ENCODE measurements around the gene ARHGAP8. TPM values are rescaled to one million over a fixed set of nuclear protein-coding genes. Genes with fewer than 3 reads are reported as not detected.

The ARHGAP8 gene
- total and polyA plus RNA-seq, 4 donors, result 1.4 to 3.0 TPM; not detected in 2

GRCh38 chr22:44881624-44882023 lies 129.2 kb downstream of the ARHGAP8 start:
- DNase-seq (peak in 1 of 2 donors; percentile 55), ATAC-seq (ENCODE audit: low FRiP score) (no peak)
- Histone ChIP-seq H3K27ac (ENCODE audit: low read depth in 1 of 2, low read length in 2 of 2) (no peak overlapping the region), H3K9me3 (ENCODE audit: control insufficient read depth, low read length) (peaks cover 4% of the 10 kb centered on the region), H3K4me3 (ENCODE audit: low read length in 2 of 2) (no peak overlapping the region), H3K27me3 (ENCODE audit: control insufficient read depth in 1 of 2, insufficient read depth in 2 of 2, low read length in 1 of 2) (no peaks in the 10 kb centered on the region), H3K4me1 (ENCODE audit: control insufficient read depth in 1 of 2, insufficient read depth in 2 of 2, low read length in 2 of 2) (no peaks in the 10 kb centered on the region), H3K36me3 (ENCODE audit: control insufficient read depth in 1 of 2, insufficient read depth in 2 of 2, low read length in 1 of 2) (no peaks in the 10 kb centered on the region)
- intact Hi-C loops (cut with DNase I), result no loop called here
- 81 to 85% methylated on average over 24 of the region's 24 CpGs for WGBS, 2 donors

- Histone ChIP-seq H3K9me3 (ENCODE audit: control insufficient read depth, low read length) (no peaks in the 10 kb centered on the region), H3K27me3 (ENCODE audit: control insufficient read depth in 1 of 2, insufficient read depth in 2 of 2, low read length in 1 of 2) (no peaks in the 10 kb centered on the region), H3K4me3 (ENCODE audit: low read length in 2 of 2) (no peak overlapping the region), H3K36me3 (ENCODE audit: control insufficient read depth in 1 of 2, insufficient read depth in 2 of 2, low read length in 1 of 2) (no peaks in the 10 kb centered on the region), H3K4me1 (ENCODE audit: control insufficient read depth in 1 of 2, insufficient read depth in 2 of 2, low read length in 2 of 2) (no peaks in the 10 kb centered on the region), H3K27ac (ENCODE audit: low read depth in 1 of 2, low read length in 2 of 2) (no peak overlapping the region)
- DNase-seq (peak in 1 of 2 donors; percentile 49), ATAC-seq (ENCODE audit: low FRiP score) (no peak)
- intact Hi-C loops (cut with DNase I), result no loop called here
- WGBS, 2 donors, result 89 to 90% methylated on average over 26 of the region's 26 CpGs
Observed at GRCh38 chr22:44882226-44882905, 130.0 kb downstream of the ARHGAP8 start.

DNA sequence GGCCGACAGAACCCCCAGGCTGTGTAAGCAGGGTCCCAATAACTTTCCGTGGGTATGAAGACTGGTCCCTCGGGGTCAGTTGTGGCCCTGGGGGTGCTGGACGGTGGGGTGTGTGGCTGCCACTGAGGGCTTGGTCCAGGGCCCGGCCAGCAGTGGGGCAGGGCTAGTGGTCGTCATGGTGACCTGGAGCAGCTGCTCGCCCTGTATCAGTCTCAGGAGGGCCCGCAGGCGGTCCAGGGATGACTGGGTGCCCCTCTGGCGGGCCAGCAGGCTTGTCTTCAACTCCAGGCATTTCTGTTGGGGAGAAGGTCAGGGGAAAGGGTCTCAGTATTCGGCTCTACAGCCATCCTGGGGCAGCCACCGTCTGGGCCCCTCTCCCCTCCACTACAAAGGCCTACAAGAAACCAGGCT lies 130.6 kb downstream of the ARHGAP8 start:
- ATAC-seq (ENCODE audit: low FRiP score) (no peak), DNase-seq (peak in 1 of 2 donors; percentile 34)
- 83 to 85% methylated on average over 12 of the region's 12 CpGs for WGBS, 2 donors
- no peaks in the 10 kb centered on the region for H3K4me1 ChIP-seq (ENCODE audit: control insufficient read depth in 1 of 2, insufficient read depth in 2 of 2, low read length in 2 of 2)
- no peaks in the 10 kb centered on the region for H3K9me3 ChIP-seq (ENCODE audit: control insufficient read depth, low read length)
- H3K4me3 ChIP-seq (ENCODE audit: low read length in 2 of 2), result no peak overlapping the region
- intact Hi-C loops (cut with DNase I), result no loop called here
- no peaks in the 10 kb centered on the region for H3K36me3 ChIP-seq (ENCODE audit: control insufficient read depth in 1 of 2, insufficient read depth in 2 of 2, low read length in 1 of 2)
- no peak overlapping the region for H3K27ac ChIP-seq (ENCODE audit: low read depth in 1 of 2, low read length in 2 of 2)
- no peaks in the 10 kb centered on the region for H3K27me3 ChIP-seq (ENCODE audit: control insufficient read depth in 1 of 2, insufficient read depth in 2 of 2, low read length in 1 of 2)

DNA sequence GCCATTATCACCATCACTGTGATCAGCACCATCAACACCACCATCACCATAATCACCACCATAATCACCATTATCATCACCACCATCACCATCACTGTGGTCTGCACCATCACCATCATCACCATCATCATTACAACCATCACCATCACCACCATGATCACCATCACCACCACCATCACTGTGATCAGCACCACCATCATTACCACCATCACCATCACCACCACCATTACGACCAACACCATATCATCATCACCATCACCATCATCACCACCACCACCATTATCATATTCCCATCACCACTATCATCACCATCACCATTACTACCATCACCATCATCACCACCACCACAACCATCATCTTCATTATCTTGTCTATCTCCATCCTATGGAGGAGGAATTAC lies 132.2 kb downstream of the ARHGAP8 start:
- no peak overlapping the region for H3K27ac ChIP-seq (ENCODE audit: low read depth in 1 of 2, low read length in 2 of 2)
- H3K9me3 ChIP-seq (ENCODE audit: control insufficient read depth, low read length), result no peaks in the 10 kb centered on the region
- 95 to 100% methylated on average over 1 of the region's 1 CpG for WGBS, 2 donors
- no peak for DNase-seq
- no peak overlapping the region for H3K4me3 ChIP-seq (ENCODE audit: low read length in 2 of 2)
- H3K4me1 ChIP-seq (ENCODE audit: control insufficient read depth in 1 of 2, insufficient read depth in 2 of 2, low read length in 2 of 2), result no peaks in the 10 kb centered on the region
- no peaks in the 10 kb centered on the region for H3K27me3 ChIP-seq (ENCODE audit: control insufficient read depth in 1 of 2, insufficient read depth in 2 of 2, low read length in 1 of 2)
- intact Hi-C loops (cut with DNase I), result no loop called here
- ATAC-seq (ENCODE audit: low FRiP score), result no peak
- H3K36me3 ChIP-seq (ENCODE audit: control insufficient read depth in 1 of 2, insufficient read depth in 2 of 2, low read length in 1 of 2), result no peaks in the 10 kb centered on the region

DNA sequence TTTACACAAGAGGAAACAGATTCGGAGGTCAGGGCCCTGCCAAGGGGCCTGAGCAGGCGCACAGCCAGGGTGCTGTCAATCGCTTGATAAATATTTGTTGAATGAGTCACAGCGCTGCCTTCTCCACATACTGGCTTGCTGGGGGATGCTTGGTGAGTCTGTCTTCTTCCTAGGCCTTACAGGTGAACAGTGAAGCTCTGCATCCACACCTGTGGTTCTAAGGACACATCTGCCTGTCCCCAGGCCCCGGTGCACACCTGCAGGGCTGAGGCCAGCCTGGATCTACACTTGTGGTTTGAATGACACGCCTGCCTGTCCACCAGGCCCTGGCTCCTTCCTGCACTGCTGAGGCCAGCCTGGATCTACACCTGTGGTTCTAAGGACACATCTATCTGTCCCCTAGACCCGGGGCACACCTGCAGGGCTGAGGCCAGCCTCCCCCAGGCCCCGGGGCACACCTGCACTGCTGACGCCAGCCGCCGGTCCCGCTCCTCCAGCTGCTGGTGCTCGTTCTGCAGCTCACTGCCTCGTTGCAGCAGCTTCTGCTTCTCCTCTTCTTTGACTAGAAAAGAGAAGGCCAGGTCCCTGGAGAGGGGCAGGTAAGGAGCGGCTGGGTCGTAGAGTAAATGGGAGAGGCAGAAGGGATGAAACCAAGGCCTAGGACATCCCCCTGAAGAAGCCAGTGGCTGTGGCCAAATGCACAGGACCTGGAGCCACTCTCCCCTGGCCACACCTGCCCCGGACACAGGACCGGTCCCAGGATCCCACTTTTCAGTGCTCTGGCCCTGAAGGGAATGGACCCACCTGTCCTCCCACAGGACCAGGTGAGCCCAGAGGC lies 132.8 kb downstream of the ARHGAP8 start:
- intact Hi-C loops (cut with DNase I), result no loop called here

GRCh38 chr22:44885806-44886360 lies 133.5 kb downstream of the ARHGAP8 start:
- Histone ChIP-seq H3K4me3 (ENCODE audit: low read length in 2 of 2) (no peak overlapping the region), H3K4me1 (ENCODE audit: control insufficient read depth in 1 of 2, insufficient read depth in 2 of 2, low read length in 2 of 2) (no peaks in the 10 kb centered on the region), H3K27me3 (ENCODE audit: control insufficient read depth in 1 of 2, insufficient read depth in 2 of 2, low read length in 1 of 2) (no peaks in the 10 kb centered on the region), H3K9me3 (ENCODE audit: control insufficient read depth, low read length) (no peaks in the 10 kb centered on the region), H3K27ac (ENCODE audit: low read depth in 1 of 2, low read length in 2 of 2) (no peak overlapping the region), H3K36me3 (ENCODE audit: control insufficient read depth in 1 of 2, insufficient read depth in 2 of 2, low read length in 1 of 2) (no peaks in the 10 kb centered on the region)
- ATAC-seq (ENCODE audit: low FRiP score), result no peak
- DNase-seq, result peak in 1 of 2 donors; percentile 56
- intact Hi-C loops (cut with DNase I), result no loop called here
- 89 to 90% methylated on average over 14 of the region's 14 CpGs for WGBS, 2 donors

More for the DNA sequence above, 132.8 kb downstream of the ARHGAP8 start:
- Histone ChIP-seq H3K27ac (ENCODE audit: low read depth in 1 of 2, low read length in 2 of 2) (no peak overlapping the region), H3K4me3 (ENCODE audit: low read length in 2 of 2) (no peak overlapping the region), H3K27me3 (ENCODE audit: control insufficient read depth in 1 of 2, insufficient read depth in 2 of 2, low read length in 1 of 2) (no peaks in the 10 kb centered on the region), H3K4me1 (ENCODE audit: control insufficient read depth in 1 of 2, insufficient read depth in 2 of 2, low read length in 2 of 2) (no peaks in the 10 kb centered on the region), H3K9me3 (ENCODE audit: control insufficient read depth, low read length) (no peaks in the 10 kb centered on the region), H3K36me3 (ENCODE audit: control insufficient read depth in 1 of 2, insufficient read depth in 2 of 2, low read length in 1 of 2) (no peaks in the 10 kb centered on the region)
- ATAC-seq (ENCODE audit: low FRiP score) (no peak), DNase-seq (peak in 1 of 2 donors; percentile 71)
- 91 to 92% methylated on average over 18 of the region's 18 CpGs for WGBS, 2 donors

DNA sequence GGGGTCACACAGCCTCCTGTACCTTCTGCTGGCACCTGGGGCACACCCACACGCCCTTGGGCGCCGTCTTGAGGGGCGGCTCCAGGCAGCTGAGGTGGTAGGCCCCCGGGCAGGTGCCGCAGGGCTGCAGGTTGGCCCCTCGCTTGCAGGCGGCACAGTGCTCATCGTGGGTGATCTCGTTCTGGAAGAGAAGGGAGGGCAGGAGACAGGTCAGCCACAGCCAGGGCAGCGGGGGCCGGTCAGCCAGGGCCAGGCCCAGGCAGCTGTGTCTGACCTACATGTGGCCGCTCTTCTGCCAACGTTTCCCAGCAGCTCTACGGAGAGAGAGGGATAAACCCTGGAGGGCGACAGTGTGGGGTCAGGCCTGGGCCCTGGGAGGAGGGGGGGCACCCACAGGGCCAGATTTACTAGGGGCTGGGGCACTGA lies 135.6 kb downstream of the ARHGAP8 start:
- no peaks in the 10 kb centered on the region for H3K9me3 ChIP-seq (ENCODE audit: control insufficient read depth, low read length)

DNA sequence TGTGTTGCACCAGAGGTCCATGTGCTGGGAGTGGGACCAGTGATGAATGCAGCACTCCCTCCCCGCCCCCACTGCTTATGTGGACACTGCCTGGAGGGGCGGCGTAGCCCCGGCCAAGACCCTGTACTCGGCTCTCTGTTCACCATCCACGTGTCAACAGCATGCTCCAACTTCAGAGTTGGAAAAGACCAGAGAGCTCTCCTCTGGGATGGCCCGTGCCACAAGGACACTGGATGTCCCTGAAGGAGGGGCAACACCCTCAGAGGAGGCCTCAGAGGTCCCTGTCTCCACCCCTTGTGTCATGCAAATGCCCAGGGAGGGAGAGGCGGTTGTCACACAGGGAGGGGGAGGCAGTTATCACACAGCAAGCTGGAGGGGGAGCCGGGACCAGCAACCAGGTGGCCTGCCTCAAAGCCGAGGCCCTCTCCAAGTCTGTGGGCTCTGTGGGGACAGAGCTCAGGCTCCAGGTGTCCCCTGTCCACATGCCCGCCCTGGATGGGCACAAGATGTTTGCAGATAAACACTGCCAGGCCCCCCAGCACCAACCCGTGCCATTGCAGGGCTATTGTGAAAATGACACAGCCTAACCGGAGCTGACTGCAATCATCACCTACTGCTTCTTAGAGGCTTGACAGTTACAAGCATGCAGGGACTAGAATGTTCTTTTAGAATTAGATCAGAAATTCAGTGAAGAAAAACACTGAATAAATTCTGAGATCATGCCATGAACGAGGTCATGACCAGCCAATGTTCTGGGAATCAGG lies 136.3 kb downstream of the ARHGAP8 start:
- WGBS, 2 donors, result 66 to 72% methylated on average over 14 of the region's 14 CpGs
- Histone ChIP-seq H3K9me3 (ENCODE audit: control insufficient read depth, low read length) (no peaks in the 10 kb centered on the region), H3K27ac (ENCODE audit: low read depth in 1 of 2, low read length in 2 of 2) (no peak overlapping the region), H3K27me3 (ENCODE audit: control insufficient read depth in 1 of 2, insufficient read depth in 2 of 2, low read length in 1 of 2) (no peaks in the 10 kb centered on the region), H3K36me3 (ENCODE audit: control insufficient read depth in 1 of 2, insufficient read depth in 2 of 2, low read length in 1 of 2) (no peaks in the 10 kb centered on the region), H3K4me1 (ENCODE audit: control insufficient read depth in 1 of 2, insufficient read depth in 2 of 2, low read length in 2 of 2) (no peaks in the 10 kb centered on the region), H3K4me3 (ENCODE audit: low read length in 2 of 2) (no peak overlapping the region)
- DNase-seq (peak in 1 of 2 donors; percentile 56), ATAC-seq (ENCODE audit: low FRiP score) (peak; percentile 14)
- intact Hi-C loops (cut with DNase I), result no loop called here

More for the DNA sequence above, 135.6 kb downstream of the ARHGAP8 start:
- WGBS, 2 donors, result 89 to 91% methylated on average over 16 of the region's 16 CpGs
- no peaks in the 10 kb centered on the region for H3K36me3 ChIP-seq (ENCODE audit: control insufficient read depth in 1 of 2, insufficient read depth in 2 of 2, low read length in 1 of 2)
- DNase-seq (peak in 1 of 2 donors; percentile 62), ATAC-seq (ENCODE audit: low FRiP score) (no peak)
- no peaks in the 10 kb centered on the region for H3K27me3 ChIP-seq (ENCODE audit: control insufficient read depth in 1 of 2, insufficient read depth in 2 of 2, low read length in 1 of 2)
- intact Hi-C loops (cut with DNase I), result no loop called here
- H3K27ac ChIP-seq (ENCODE audit: low read depth in 1 of 2, low read length in 2 of 2), result no peak overlapping the region
- no peak overlapping the region for H3K4me3 ChIP-seq (ENCODE audit: low read length in 2 of 2)
- H3K4me1 ChIP-seq (ENCODE audit: control insufficient read depth in 1 of 2, insufficient read depth in 2 of 2, low read length in 2 of 2), result no peaks in the 10 kb centered on the region
